Liver (tissue), 9 donors: ENCODE results near the gene PHYHD1. TPM values are rescaled to one million over a fixed set of nuclear protein-coding genes. Genes with fewer than 3 reads are reported as not detected.

Experiments used
- DNase-seq: peaks from one replicate; pipeline ENCODE4 v3.0.0-alpha.2; 2017; ENCODE audit warnings: low spot score
- H3K27ac ChIP-seq, 2 donors: one replicate each; pipeline ENCODE4 v1.7.0; 2013; ENCODE audit warnings: inconsistent platforms in 2 of 2, low read length in 2 of 2, control low read depth in 1 of 2, low read depth in 1 of 2, mild to moderate bottlenecking in 1 of 2
- H3K27me3 ChIP-seq, 4 donors: one replicate each; pipeline versions ENCODE4 v1.6.1 to v1.7.0; 2013; ENCODE audit warnings: low read length in 3 of 4, inconsistent platforms in 1 of 4, mild to moderate bottlenecking in 1 of 4, moderate library complexity in 1 of 4; ENCODE audit not compliant: control insufficient read depth in 4 of 4, insufficient read depth in 4 of 4
- H3K36me3 ChIP-seq, 4 donors: one replicate each; pipeline versions ENCODE4 v1.6.1 to v1.7.0; 2013; ENCODE audit warnings: low read length in 3 of 4, mild to moderate bottlenecking in 3 of 4, low read depth in 1 of 4, moderate library complexity in 1 of 4; ENCODE audit not compliant: control insufficient read depth in 4 of 4, insufficient read depth in 3 of 4
- H3K4me1 ChIP-seq, 4 donors: one replicate each; pipeline versions ENCODE4 v1.6.1 to v1.7.0; 2013; ENCODE audit warnings: low read length in 3 of 4, mild to moderate bottlenecking in 3 of 4, moderate library complexity in 1 of 4; ENCODE audit not compliant: control insufficient read depth in 4 of 4, insufficient read depth in 4 of 4
- H3K4me3 ChIP-seq, 3 donors: one replicate each; pipeline versions ENCODE4 v1.6.1 to v1.7.0; 2013; ENCODE audit warnings: low read length in 3 of 3, control low read depth in 1 of 3, low read depth in 1 of 3, mild to moderate bottlenecking in 1 of 3
- H3K9ac ChIP-seq, 2 donors: one replicate each; pipeline ENCODE4 v1.7.0; 2013; ENCODE audit warnings: low read length in 2 of 2, mild to moderate bottlenecking in 2 of 2, moderate library complexity in 2 of 2, control low read depth in 1 of 2, low read depth in 1 of 2
- H3K9me3 ChIP-seq, 4 donors: one replicate each; pipeline versions ENCODE4 v1.6.1 to v1.7.0; 2013; ENCODE audit warnings: low read length in 3 of 4; ENCODE audit not compliant: control insufficient read depth in 4 of 4
- ATF3 ChIP-seq: IDR thresholded peaks from 2 replicates; pipeline ENCODE4 v1.6.1; 2016; ENCODE audit warnings: antibody characterized with exemption
- CTCF ChIP-seq: fragments of 150-350 bp; IDR thresholded peaks from 2 replicates; pipeline ENCODE4 v1.5.1; 2017; ENCODE audit warnings: improper control_type of control experiment, low read depth, low read length; ENCODE audit not compliant: missing input control
- EGR1 ChIP-seq, 2 donors: IDR thresholded peaks; 2 replicates each; pipeline ENCODE4 v1.6.1; 2016 to 2018; ENCODE audit warnings: antibody characterized with exemption in 2 of 2, low read depth in 2 of 2
- FOXA1 ChIP-seq: IDR thresholded peaks from 2 replicates; pipeline ENCODE4 v1.6.1; 2016; ENCODE audit warnings: antibody characterized with exemption
- FOXA2 ChIP-seq: IDR thresholded peaks from 2 replicates; pipeline ENCODE4 v1.6.1; 2016; ENCODE audit warnings: antibody characterized with exemption
- GABPA ChIP-seq, 2 donors: IDR thresholded peaks in 1 of 2; conservative IDR thresholded peaks in 1 of 2; 2 replicates each; pipeline ENCODE4 v1.6.1; 2016; ENCODE audit warnings: antibody characterized with exemption in 2 of 2, mild to moderate bottlenecking in 1 of 2, moderate library complexity in 1 of 2
- HNF4A ChIP-seq, 2 donors: conservative IDR thresholded peaks; 2 replicates each; pipeline ENCODE4 v1.6.1; 2016; ENCODE audit warnings: antibody characterized with exemption in 2 of 2, mild to moderate bottlenecking in 2 of 2
- HNF4G ChIP-seq: IDR thresholded peaks from 2 replicates; pipeline ENCODE4 v1.6.1; 2016; ENCODE audit warnings: antibody characterized with exemption
- JUND ChIP-seq, 2 donors: IDR thresholded peaks; 2 replicates each; pipeline ENCODE4 v1.6.1; 2016; ENCODE audit warnings: antibody characterized with exemption in 2 of 2
- NR2F2 ChIP-seq: IDR thresholded peaks from 2 replicates; pipeline ENCODE4 v1.6.1; 2016; ENCODE audit warnings: antibody characterized with exemption
- RAD21 ChIP-seq, 2 donors: IDR thresholded peaks; 2 replicates each; pipeline ENCODE4 v1.6.1; 2016; ENCODE audit warnings: antibody characterized with exemption in 2 of 2, mild to moderate bottlenecking in 2 of 2
- REST ChIP-seq: IDR thresholded peaks from 2 replicates; pipeline ENCODE4 v1.6.1; 2016; ENCODE audit warnings: antibody characterized with exemption, mild to moderate bottlenecking
- RXRA ChIP-seq, 2 donors: IDR thresholded peaks; 2 replicates each; pipeline ENCODE4 v1.6.1; 2017 to 2018; ENCODE audit warnings: antibody characterized with exemption in 2 of 2, mild to moderate bottlenecking in 1 of 2
- SP1 ChIP-seq: IDR thresholded peaks from 2 replicates; pipeline ENCODE4 v1.6.1; 2018; ENCODE audit warnings: antibody characterized with exemption, mild to moderate bottlenecking
- TAF1 ChIP-seq: conservative IDR thresholded peaks from 2 replicates; pipeline ENCODE4 v1.6.1; 2016; ENCODE audit warnings: antibody characterized with exemption, mild to moderate bottlenecking
- YY1 ChIP-seq: IDR thresholded peaks from 2 replicates; pipeline ENCODE4 v1.6.1; 2016; ENCODE audit warnings: antibody characterized with exemption, mild to moderate bottlenecking
- ZBTB33 ChIP-seq: IDR thresholded peaks from 2 replicates; pipeline ENCODE4 v1.6.1; 2016; ENCODE audit warnings: antibody characterized with exemption
- WGBS: extraction: QIAGEN DNeasy Blood & Tissue Kit; methylation state at CpG from one replicate; pipeline ENCODE4 v1.1.7; 2013; 5-methylcytosine and 5-hydroxymethylcytosine counted together
- polyA plus RNA-seq, 2 donors: library from polyadenylated mRNA; stranded (reverse) in 1 of 2; unstranded in 1 of 2; fragments of 200-250 nt in 1 of 2; fragments of >200 nt in 1 of 2; fragmentation: Nextera tagmentation in 1 of 2; extraction: Ambion mirVana in 1 of 2; gene quantifications; one replicate each; pipeline versions ENCODE4 v1.2.1 to v1.2.3, GENCODE V29; 2013 to 2015
- total RNA-seq, 2 donors: library from RNA; depleted of rRNA; stranded (reverse); fragments of >200 nt; gene quantifications; one replicate each; pipeline ENCODE4 v1.2.3, GENCODE V29; 2014
- donor health status: healthy.
- donor health status: healthy.
- donor health status: healthy.
- donor health status: healthy.
- donor health status: healthy.

PHYHD1 gene
- total and polyA plus RNA-seq, 4 donors, result 9.2 to 72.8 (median 31.3) TPM

- TF ChIP-seq YY1 (no peak), JUND (IDR thresholded peaks at IDR 0.05) (no peak), RAD21 (IDR thresholded peaks at IDR 0.05) (no peak), HNF4A (conservative IDR thresholded peaks at IDR 0.05) (no peak), EGR1 (IDR thresholded peaks at IDR 0.05; ENCODE audit: low read depth in 2 of 2) (no peak), ATF3 (no peak), ZBTB33 (no peak), TAF1 (no peak), NR2F2 (no peak), FOXA1 (no peak)
- 80% methylated on average over 2 of the region's 2 CpGs for WGBS
- H3K4me3 ChIP-seq, result no peak overlapping the region
Observed at GRCh38 chr9:128884164-128884563, 36.6 kb upstream of the PHYHD1 start.

GRCh38 chr9:128885376-128885775 lies 35.4 kb upstream of the PHYHD1 start:
- Histone ChIP-seq H3K4me1 (peaks cover 9 to 38% (median 26%) of the 10 kb centered on the region in 4 donors), H3K27me3 (no peaks in the 10 kb centered on the region), H3K9me3 (no peaks in the 10 kb centered on the region), H3K36me3 (peaks cover 7 to 28% (median 18%) of the 10 kb centered on the region in 4 donors), H3K9ac (no peak overlapping the region), H3K27ac (no peak overlapping the region), H3K4me3 (no peak overlapping the region)
- DNase-seq, result no peak
- TF ChIP-seq EGR1 (IDR thresholded peaks at IDR 0.05; ENCODE audit: low read depth in 2 of 2), result no peak
- no peak for TF ChIP-seq FOXA2
- TF ChIP-seq SP1, result no peak
- no peak for TF ChIP-seq HNF4G
- TF ChIP-seq RAD21 (IDR thresholded peaks at IDR 0.05), result no peak
- TF ChIP-seq ATF3, result no peak
- no peak for TF ChIP-seq ZBTB33
- TF ChIP-seq HNF4A (conservative IDR thresholded peaks at IDR 0.05), result no peak
- no peak for TF ChIP-seq RXRA (IDR thresholded peaks at IDR 0.05)
- no peak for TF ChIP-seq YY1
- 95% methylated on average over 8 of the region's 8 CpGs for WGBS

More at GRCh38 chr9:128884164-128884563, 36.6 kb upstream of the PHYHD1 start:
- Histone ChIP-seq H3K36me3 (peaks cover 7 to 25% (median 15%) of the 10 kb centered on the region in 4 donors), H3K27ac (no peak overlapping the region), H3K9me3 (no peaks in the 10 kb centered on the region), H3K9ac (no peak overlapping the region), H3K27me3 (no peaks in the 10 kb centered on the region), H3K4me1 (peaks cover 12 to 46% (median 33%) of the 10 kb centered on the region in 4 donors)
- no peak for DNase-seq

GRCh38 chr9:128885798-128886197 lies 35.0 kb upstream of the PHYHD1 start:
- peaks cover 10 to 35% (median 24%) of the 10 kb centered on the region in 4 donors for H3K4me1 ChIP-seq
- H3K27me3 ChIP-seq, result no peaks in the 10 kb centered on the region
- H3K9me3 ChIP-seq, result no peaks in the 10 kb centered on the region
- H3K9ac ChIP-seq, result no peak overlapping the region
- no peak overlapping the region for H3K4me3 ChIP-seq
- no peak for DNase-seq
- no peak overlapping the region for H3K27ac ChIP-seq
- WGBS, result 92% methylated on average over 15 of the region's 15 CpGs
- TF ChIP-seq GABPA (IDR thresholded peaks at IDR 0.05 in 1 of 2, conservative IDR thresholded peaks at IDR 0.05 in 1 of 2) (no peak), YY1 (no peak), HNF4A (conservative IDR thresholded peaks at IDR 0.05) (no peak), REST (no peak), EGR1 (IDR thresholded peaks at IDR 0.05; ENCODE audit: low read depth in 2 of 2) (no peak), RAD21 (IDR thresholded peaks at IDR 0.05) (no peak), CTCF (no peak), FOXA1 (no peak), TAF1 (no peak), SP1 (no peak), HNF4G (no peak)
- peaks cover 7 to 28% (median 19%) of the 10 kb centered on the region in 4 donors for H3K36me3 ChIP-seq
